HG02588 (cell line): ENCODE data around the gene NSMCE3.

Experiments used
- ATAC-seq: cut with Tn5 transposase; IDR thresholded peaks from one replicate; pipeline ENCODE4 v1.9.1; 2021; ENCODE audit warnings: mild to moderate bottlenecking, moderate library complexity; ENCODE audit not compliant: unreplicated experiment

The NSMCE3 gene

GRCh38 chr15:29222129-29222853 lies 47.3 kb downstream of the NSMCE3 start:
- no peak for ATAC-seq

GRCh38 chr15:29220852-29221251 lies 48.8 kb downstream of the NSMCE3 start:
- ATAC-seq = no peak

- no peak for ATAC-seq
Observed at GRCh38 chr15:29216955-29217354, 52.7 kb downstream of the NSMCE3 start.
